H9 (cell line): ENCODE measurements around the gene CRTAP. TPM values are rescaled to one million over a fixed set of nuclear protein-coding genes. Genes with fewer than 3 reads are reported as not detected.
A peak's percentile ranks its signal among the peaks of the same experiment; 100 is the strongest.

Source experiments
- DNase-seq: peaks from one replicate; pipeline ENCODE4 v3.0.0-alpha.2; 2017
- H2AFZ ChIP-seq: one replicate; pipeline ENCODE4 v1.6.1; 2013; ENCODE audit warnings: mild to moderate bottlenecking, low read length, control low read depth, moderate library complexity
- H2AK5ac ChIP-seq: 2 replicates; pipeline ENCODE4 v1.6.1; 2013; ENCODE audit warnings: low read length, control low read depth, mixed read lengths; ENCODE audit not compliant: insufficient read length
- H2BK120ac ChIP-seq: one replicate; pipeline ENCODE4 v1.6.1; 2013; ENCODE audit warnings: low read depth, mild to moderate bottlenecking, low read length, control low read depth, inconsistent platforms; ENCODE audit not compliant: poor library complexity, severe bottlenecking
- H2BK12ac ChIP-seq: 2 replicates; pipeline ENCODE4 v1.6.1; 2013; ENCODE audit warnings: low read length, control low read depth, mixed read lengths, low read depth; ENCODE audit not compliant: insufficient read length
- H2BK15ac ChIP-seq: 2 replicates; pipeline ENCODE4 v1.6.1; 2013; ENCODE audit warnings: low read depth, low read length, control low read depth
- H2BK20ac ChIP-seq: one replicate; pipeline ENCODE4 v1.6.1; 2013; ENCODE audit warnings: low read depth, mild to moderate bottlenecking, low read length, control low read depth, inconsistent platforms; ENCODE audit not compliant: poor library complexity, severe bottlenecking
- H2BK5ac ChIP-seq: 2 replicates; pipeline ENCODE4 v1.6.1; 2013; ENCODE audit warnings: low read length, control low read depth, mixed read lengths; ENCODE audit not compliant: insufficient read length
- H3K14ac ChIP-seq: 2 replicates; pipeline ENCODE4 v1.6.1; 2013; ENCODE audit warnings: low read length, control low read depth; ENCODE audit not compliant: insufficient read depth
- H3K18ac ChIP-seq: 2 replicates; pipeline ENCODE4 v1.6.1; 2013; ENCODE audit warnings: low read depth, mild to moderate bottlenecking, mixed read lengths, low read length, control low read depth; ENCODE audit not compliant: insufficient read length
- H3K23ac ChIP-seq: 2 replicates; pipeline ENCODE4 v1.6.1; 2013; ENCODE audit warnings: low read length, control low read depth, mixed read lengths, low read depth; ENCODE audit not compliant: insufficient read length
- H3K23me2 ChIP-seq: 2 replicates; pipeline ENCODE4 v1.6.1; 2013; ENCODE audit warnings: low read depth, mild to moderate bottlenecking, mixed read lengths, low read length, control low read depth; ENCODE audit not compliant: insufficient read length, poor library complexity, severe bottlenecking
- H3K27ac ChIP-seq: 2 replicates; pipeline ENCODE4 v1.5.1; 2013; ENCODE audit warnings: low read length, control low read depth, mixed read lengths, low read depth; ENCODE audit not compliant: insufficient read length
- H3K27me3 ChIP-seq: 2 replicates; pipeline ENCODE4 v1.6.1; 2013; ENCODE audit warnings: low read length, control low read depth, inconsistent platforms; ENCODE audit not compliant: insufficient read depth
- H3K4ac ChIP-seq: 2 replicates; pipeline ENCODE4 v1.6.1; 2013; ENCODE audit warnings: low read depth, mild to moderate bottlenecking, control low read depth, inconsistent platforms, low read length, moderate library complexity
- H3K4me1 ChIP-seq: 2 replicates; pipeline ENCODE4 v1.6.1; 2013; ENCODE audit warnings: low read length, control low read depth, inconsistent platforms; ENCODE audit not compliant: insufficient read depth
- H3K4me2 ChIP-seq: 2 replicates; pipeline ENCODE4 v1.6.1; 2013; ENCODE audit warnings: low read length, control low read depth, mixed read lengths; ENCODE audit not compliant: insufficient read length, insufficient read depth
- H3K56ac ChIP-seq: 2 replicates; pipeline ENCODE4 v1.6.1; 2013; ENCODE audit warnings: low read depth, mild to moderate bottlenecking, mixed read lengths, low read length, control low read depth; ENCODE audit not compliant: insufficient read length
- H3K79me1 ChIP-seq: 2 replicates; pipeline ENCODE4 v1.6.1; 2013; ENCODE audit warnings: low read depth, mild to moderate bottlenecking, moderate library complexity, low read length, control low read depth, inconsistent platforms; ENCODE audit not compliant: insufficient read depth, poor library complexity, severe bottlenecking
- H3K79me2 ChIP-seq: 2 replicates; pipeline ENCODE4 v1.6.1; 2013; ENCODE audit warnings: low read length, control low read depth, inconsistent platforms; ENCODE audit not compliant: insufficient read depth
- H3K9ac ChIP-seq: 2 replicates; pipeline ENCODE4 v1.6.1; 2013; ENCODE audit warnings: low read length, control low read depth, mixed read lengths; ENCODE audit not compliant: insufficient read length; ENCODE audit errors: extremely low read depth
- H3K9me3 ChIP-seq: one replicate; pipeline ENCODE4 v1.6.1; 2013; ENCODE audit warnings: low read depth, low read length, inconsistent platforms; ENCODE audit not compliant: control insufficient read depth
- H3T11ph ChIP-seq: one replicate; pipeline ENCODE4 v1.6.1; 2013; ENCODE audit warnings: mild to moderate bottlenecking, low read length, control low read depth, inconsistent platforms
- H4K20me1 ChIP-seq: one replicate; pipeline ENCODE4 v1.6.1; 2013; ENCODE audit not compliant: control insufficient read depth, insufficient read length, insufficient read depth
- H4K5ac ChIP-seq: 2 replicates; pipeline ENCODE4 v1.6.1; 2013; ENCODE audit warnings: low read depth, mild to moderate bottlenecking, mixed read lengths, low read length, control low read depth; ENCODE audit not compliant: insufficient read length
- H4K8ac ChIP-seq: replicated peaks from 2 replicates; pipeline ENCODE4 v1.6.1; 2013; ENCODE audit warnings: low read length, control low read depth, mixed read lengths, low read depth; ENCODE audit not compliant: insufficient read length
- H4K91ac ChIP-seq: 2 replicates; pipeline ENCODE4 v1.6.1; 2013; ENCODE audit warnings: low read depth, mild to moderate bottlenecking, moderate library complexity, mixed read lengths, low read length, control low read depth; ENCODE audit not compliant: insufficient read length
- H3K27ac Mint-ChIP-seq, 3 experiments: 2 replicates in 2 of 3; 3 replicates in 1 of 3; pipeline ENCODE4 v1.8.0; 2020 to 2021; ENCODE audit warnings: mixed read lengths in 3 of 3, mild to moderate bottlenecking in 1 of 3, moderate library complexity in 1 of 3
- H3K27me3 Mint-ChIP-seq: 2 replicates; pipeline ENCODE4 v1.8.0; 2021; ENCODE audit warnings: low read depth, mild to moderate bottlenecking, moderate library complexity, mixed read lengths
- H3K36me3 Mint-ChIP-seq, 3 experiments: 2 replicates in 2 of 3; 3 replicates in 1 of 3; pipeline ENCODE4 v1.8.0; 2020 to 2021; ENCODE audit warnings: low read depth in 3 of 3, mixed read lengths in 3 of 3; ENCODE audit not compliant: insufficient read depth in 1 of 3
- H3K4me1 Mint-ChIP-seq, 2 experiments: 2 replicates each; pipeline ENCODE4 v1.8.0; 2020; ENCODE audit warnings: mixed read lengths in 2 of 2
- H3K4me3 Mint-ChIP-seq, 2 experiments: 2 replicates in 1 of 2; 3 replicates in 1 of 2; pipeline ENCODE4 v1.8.0; 2020 to 2021; ENCODE audit warnings: mild to moderate bottlenecking in 2 of 2, mixed read lengths in 2 of 2, moderate library complexity in 1 of 2
- H3K9me3 Mint-ChIP-seq, 2 experiments: 2 replicates in 1 of 2; 3 replicates in 1 of 2; pipeline ENCODE4 v1.8.0; 2020; ENCODE audit warnings: mild to moderate bottlenecking in 2 of 2, mixed read lengths in 2 of 2, moderate library complexity in 1 of 2
- WGBS: extraction: QIAGEN DNeasy Blood & Tissue Kit; methylation state at CpG from one replicate; pipeline ENCODE4 v1.1.7; 2013; ENCODE audit warnings: missing lambda C conversion rate, low lambda C conversion rate, mixed read lengths; ENCODE audit not compliant: insufficient read length; ENCODE audit errors: extremely low coverage; 5-methylcytosine and 5-hydroxymethylcytosine counted together
- total RNA-seq: library from RNA; stranded (reverse); gene quantifications from 2 replicates; pipeline ENCODE4 v1.2.1, GENCODE V29; 2021
- TF ChIP-seq, protein P1 (sequence below): fragments of 200-600 bp; sonication (generic); conservative IDR thresholded peaks from 3 replicates; pipeline ENCODE4 v1.8.0; 2021; ENCODE audit warnings: antibody characterized with exemption, mild to moderate bottlenecking

The CRTAP gene
- total RNA-seq, 1 experiment from 2014 or later = 159 TPM

DNA sequence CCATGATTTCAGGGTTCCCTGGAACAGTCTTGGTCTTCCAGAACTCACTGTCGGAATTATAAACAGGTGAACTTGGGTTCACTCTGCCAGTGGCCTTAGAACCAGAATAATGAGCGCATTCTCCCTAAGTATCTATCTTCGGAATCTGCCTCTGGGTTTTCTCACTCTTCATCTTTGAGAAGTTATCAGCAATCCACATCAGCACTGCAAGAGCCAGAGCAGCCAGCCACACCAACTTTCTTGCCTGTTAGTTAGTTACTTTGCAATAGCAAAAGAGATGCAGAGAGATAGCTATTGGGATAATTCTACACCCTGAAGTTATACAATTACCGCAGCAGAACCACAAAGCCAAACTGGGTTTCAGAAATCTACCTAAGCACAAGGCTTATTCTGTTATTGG lies 42.6 kb upstream of the CRTAP start:
- H4K5ac ChIP-seq = no peak overlapping the region
- no peaks in the 10 kb centered on the region for H3K27me3 Mint-ChIP-seq
- peaks cover 5 to 13% of the 10 kb centered on the region in 2 experiments for H3K4me1 Mint-ChIP-seq
- no peak for DNase-seq
- no peak overlapping the region for H3K14ac ChIP-seq
- no peak overlapping the region for H2AFZ ChIP-seq
- peaks cover 4% of the 10 kb centered on the region for H3K79me1 ChIP-seq
- H3K23ac ChIP-seq = no peak overlapping the region
- H3K9me3 ChIP-seq = no peaks in the 10 kb centered on the region
- no peaks in the 10 kb centered on the region for H3K27me3 ChIP-seq
- H3K56ac ChIP-seq = no peak overlapping the region
- H3K4me1 ChIP-seq = peaks cover 3% of the 10 kb centered on the region; the same call in 1 of the 2 replicates
- no peaks in the 10 kb centered on the region for H3K79me2 ChIP-seq
- H4K8ac ChIP-seq = no peak overlapping the region
- H3K9ac ChIP-seq = no peak overlapping the region
- no peaks in the 10 kb centered on the region for H4K20me1 ChIP-seq
- H3K4ac ChIP-seq = no peak overlapping the region
- no peak overlapping the region for H4K91ac ChIP-seq
- WGBS = no CpG with 5 or more reads among the region's 4 CpGs
- H3K18ac ChIP-seq = no peak overlapping the region
- H2BK5ac ChIP-seq = no peak overlapping the region
- H3K36me3 Mint-ChIP-seq = peaks cover 3% of the 10 kb centered on the region in 3 experiments; a peak in 6 of 7 replicates
- H3K9me3 Mint-ChIP-seq = no peaks in the 10 kb centered on the region
- TF ChIP-seq, protein P1, sequence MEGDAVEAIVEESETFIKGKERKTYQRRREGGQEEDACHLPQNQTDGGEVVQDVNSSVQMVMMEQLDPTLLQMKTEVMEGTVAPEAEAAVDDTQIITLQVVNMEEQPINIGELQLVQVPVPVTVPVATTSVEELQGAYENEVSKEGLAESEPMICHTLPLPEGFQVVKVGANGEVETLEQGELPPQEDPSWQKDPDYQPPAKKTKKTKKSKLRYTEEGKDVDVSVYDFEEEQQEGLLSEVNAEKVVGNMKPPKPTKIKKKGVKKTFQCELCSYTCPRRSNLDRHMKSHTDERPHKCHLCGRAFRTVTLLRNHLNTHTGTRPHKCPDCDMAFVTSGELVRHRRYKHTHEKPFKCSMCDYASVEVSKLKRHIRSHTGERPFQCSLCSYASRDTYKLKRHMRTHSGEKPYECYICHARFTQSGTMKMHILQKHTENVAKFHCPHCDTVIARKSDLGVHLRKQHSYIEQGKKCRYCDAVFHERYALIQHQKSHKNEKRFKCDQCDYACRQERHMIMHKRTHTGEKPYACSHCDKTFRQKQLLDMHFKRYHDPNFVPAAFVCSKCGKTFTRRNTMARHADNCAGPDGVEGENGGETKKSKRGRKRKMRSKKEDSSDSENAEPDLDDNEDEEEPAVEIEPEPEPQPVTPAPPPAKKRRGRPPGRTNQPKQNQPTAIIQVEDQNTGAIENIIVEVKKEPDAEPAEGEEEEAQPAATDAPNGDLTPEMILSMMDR = no peak
- H3K4me3 Mint-ChIP-seq = no peak overlapping the region
- H3K23me2 ChIP-seq = no peaks in the 10 kb centered on the region
- H3K27ac Mint-ChIP-seq = peak overlapping the region; percentile 3 to 79 (median 18); a peak in 2 of 7 replicates
- no peak overlapping the region for H3K27ac ChIP-seq
- no peak overlapping the region for H3T11ph ChIP-seq
- no peak overlapping the region for H2AK5ac ChIP-seq
- no peak overlapping the region for H2BK20ac ChIP-seq
- H2BK120ac ChIP-seq = no peak overlapping the region
- no peak overlapping the region for H2BK15ac ChIP-seq
- H3K4me2 ChIP-seq = no peak overlapping the region
- no peak overlapping the region for H2BK12ac ChIP-seq
